Measurements from ENCODE around the gene CACNB1.
"Not testable (repeated sequence)": the region's sequence is repeated elsewhere in the genome, so short reads cannot be mapped to it uniquely, and the experiment has no call there.

CACNB1 gene

GRCh38 chr17:39150104-39150634 lies 47.3 kb downstream of the CACNB1 start:
- no peak for DNase-seq

GRCh38 chr17:39147221-39148185 lies 50.0 kb downstream of the CACNB1 start:
- no peak for DNase-seq

GRCh38 chr17:39146273-39146672 lies 51.2 kb downstream of the CACNB1 start:
- DNase-seq: no peak

GRCh38 chr17:39145143-39145542 lies 52.3 kb downstream of the CACNB1 start:
- DNase-seq: no peak

- peak; percentile 84 to 91 for DNase-seq
These were observed 53.0 kb downstream of the CACNB1 start for GRCh38 chr17:39144416-39144840.

GRCh38 chr17:39143552-39144093 lies 53.8 kb downstream of the CACNB1 start:
- DNase-seq: no peak

- DNase-seq: no peak
These were observed 55.4 kb downstream of the CACNB1 start for GRCh38 chr17:39141915-39142664.

- DNase-seq: no peak
These were observed 56.2 kb downstream of the CACNB1 start for GRCh38 chr17:39141294-39141693.

- DNase-seq: no peak
These were observed 57.9 kb downstream of the CACNB1 start for GRCh38 chr17:39139561-39139960.

GRCh38 chr17:39139161-39139511 lies 58.3 kb downstream of the CACNB1 start:
- DNase-seq: no peak

GRCh38 chr17:39138431-39139160 lies 58.9 kb downstream of the CACNB1 start:
- no peak for DNase-seq

GRCh38 chr17:39134878-39135277 lies 62.6 kb downstream of the CACNB1 start:
- DNase-seq: no peak

GRCh38 chr17:39132192-39132610 lies 65.3 kb downstream of the CACNB1 start:
- DNase-seq: no peak

GRCh38 chr17:39131616-39132015 lies 65.9 kb downstream of the CACNB1 start:
- no peak for DNase-seq

- no peak for DNase-seq
These were observed 67.3 kb downstream of the CACNB1 start for GRCh38 chr17:39130205-39130604.

GRCh38 chr17:39129544-39129943 lies 67.9 kb downstream of the CACNB1 start:
- DNase-seq: not testable (repeated sequence)

- no peak for DNase-seq
These were observed 71.0 kb downstream of the CACNB1 start for GRCh38 chr17:39126436-39126835.

GRCh38 chr17:39125143-39125875 lies 72.2 kb downstream of the CACNB1 start:
- no peak for DNase-seq

- no peak for DNase-seq
These were observed 73.8 kb downstream of the CACNB1 start for GRCh38 chr17:39123627-39124026.
